Stomach (tissue), 9 donors: Measurements from ENCODE around the gene RTN3. TPM values are rescaled to one million over a fixed set of nuclear protein-coding genes. Genes with fewer than 3 reads are reported as not detected.
A peak's percentile ranks its signal among the peaks of the same experiment; 100 is the strongest.

Experiments used
- DNase-seq, 2 donors: peaks; one replicate each; pipeline versions ENCODE4 v3.0.0 to v3.0.0-alpha.2; 2013 to 2019
- H3K27ac ChIP-seq, 5 donors: fragments of 200-600 bp in 4 of 5; sonication (generic) in 4 of 5; one replicate each; pipeline ENCODE4 v1.5.1; 2013 to 2019; ENCODE audit warnings: mild to moderate bottlenecking in 1 of 5, moderate library complexity in 1 of 5
- H3K27me3 ChIP-seq, 3 donors: fragments of 200-600 bp; sonication (generic); one replicate each; pipeline ENCODE4 v1.5.1; 2017 to 2019; ENCODE audit warnings: mixed run types in 1 of 3
- H3K36me3 ChIP-seq, 4 donors: fragments of 200-600 bp; sonication (generic); 1 replicate in 3 of 4; 2 replicates in 1 of 4; pipeline ENCODE4 v1.5.1; 2016 to 2019
- H3K4me1 ChIP-seq, 4 donors: fragments of 200-600 bp; sonication (generic); one replicate each; pipeline ENCODE4 v1.5.1; 2016 to 2019
- H3K4me3 ChIP-seq, 4 donors: fragments of 200-600 bp; sonication (generic) in 3 of 4; one replicate each; pipeline ENCODE4 v1.5.1; 2016 to 2019; ENCODE audit warnings: mild to moderate bottlenecking in 1 of 4
- H3K9me3 ChIP-seq, 4 donors: fragments of 200-600 bp; sonication (generic); one replicate each; pipeline ENCODE4 v1.5.1; 2016 to 2019
- EP300 ChIP-seq: sonication (generic); formaldehyde crosslinking; IDR thresholded peaks from one replicate; pipeline ENCODE4 v1.6.1; 2017; ENCODE audit warnings: antibody characterized with exemption
- POLR2A ChIP-seq, 4 donors: fragments of 450-650 bp; IDR thresholded peaks; one replicate each; pipeline ENCODE4 v1.6.1; 2016; ENCODE audit warnings: antibody characterized with exemption in 4 of 4, control low read depth in 2 of 4, mild to moderate bottlenecking in 1 of 4, moderate library complexity in 1 of 4
- POLR2AphosphoS5 ChIP-seq, 3 donors: sonication (generic); formaldehyde crosslinking; IDR thresholded peaks; one replicate each; pipeline ENCODE4 v1.6.1; 2016; ENCODE audit warnings: antibody characterized with exemption in 3 of 3
- WGBS, 5 donors: extraction: QIAGEN DNeasy Blood & Tissue Kit in 3 of 5; methylation state at CpG; one replicate each; pipeline versions ENCODE4 v1.1.5 to v1.1.7; 2013 to 2018; 5-methylcytosine and 5-hydroxymethylcytosine counted together
- intact Hi-C: fragments of 100-400 bp; cut with DNase I; formaldehyde crosslinking; loops from one replicate; pipeline ENCODE4 v1.15.1; 2023; ENCODE audit warnings: low total_unique reads
- polyA plus RNA-seq, 3 donors: library from polyadenylated mRNA; stranded (reverse); fragments of 200-250 nt; gene quantifications; one replicate each; pipeline ENCODE4 v1.2.3, GENCODE V29; 2013
- total RNA-seq, 5 donors: library from RNA; depleted of rRNA; stranded (reverse); fragments of >200 nt; gene quantifications; one replicate each; pipeline versions ENCODE4 v1.1.0 to v1.2.3, GENCODE V29; 2014 to 2016
- TF ChIP-seq, protein P1 (sequence below), 7 experiments: fragments of 450-650 bp in 4 of 7; fragments of 200-600 bp in 3 of 7; sonication (generic) in 3 of 7; IDR thresholded peaks; one replicate each; pipeline ENCODE4 v1.5.1; 2016 to 2019; ENCODE audit warnings: antibody characterized with exemption in 7 of 7, control low read depth in 2 of 7, mild to moderate bottlenecking in 1 of 7
- donor health status: healthy with polysubstance abuse.
- donor health status: Bipolar disorder and iron deficiency.
- donor health status: healthy.

The RTN3 gene
- total and polyA plus RNA-seq, 8 donors = 22.2 to 83.8 (median 30.3) TPM

DNA sequence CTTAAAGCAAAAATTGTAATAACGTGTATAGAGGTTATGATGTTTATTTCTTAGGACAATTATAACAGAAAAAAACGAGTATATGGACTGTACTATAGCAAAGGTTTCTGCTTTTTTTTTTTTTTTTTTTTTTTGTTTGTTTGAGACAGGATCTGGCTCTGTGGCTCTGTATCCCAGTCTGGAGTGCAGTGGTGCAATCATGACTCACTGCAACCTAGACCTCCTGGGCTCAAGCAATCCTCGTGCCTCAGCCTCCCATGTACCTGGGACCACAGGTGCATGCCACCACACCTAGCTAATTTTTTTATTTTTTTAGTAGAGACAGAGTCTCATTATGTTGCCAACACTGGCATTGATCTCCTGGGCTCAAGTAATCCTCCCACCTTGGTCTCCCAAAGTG, 48.0 kb downstream of the RTN3 start:
- intact Hi-C loops = no loop called here
- Histone ChIP-seq H3K4me3 (no peak overlapping the region), H3K27ac (no peak overlapping the region), H3K4me1 (no peaks in the 10 kb centered on the region), H3K27me3 (no peaks in the 10 kb centered on the region), H3K9me3 (no peaks in the 10 kb centered on the region), H3K36me3 (no peaks in the 10 kb centered on the region)
- DNase-seq = no peak
- WGBS, 5 donors = 76 to 93% (median 85%) methylated on average over 3 of the region's 3 CpGs
- TF ChIP-seq, protein P1, sequence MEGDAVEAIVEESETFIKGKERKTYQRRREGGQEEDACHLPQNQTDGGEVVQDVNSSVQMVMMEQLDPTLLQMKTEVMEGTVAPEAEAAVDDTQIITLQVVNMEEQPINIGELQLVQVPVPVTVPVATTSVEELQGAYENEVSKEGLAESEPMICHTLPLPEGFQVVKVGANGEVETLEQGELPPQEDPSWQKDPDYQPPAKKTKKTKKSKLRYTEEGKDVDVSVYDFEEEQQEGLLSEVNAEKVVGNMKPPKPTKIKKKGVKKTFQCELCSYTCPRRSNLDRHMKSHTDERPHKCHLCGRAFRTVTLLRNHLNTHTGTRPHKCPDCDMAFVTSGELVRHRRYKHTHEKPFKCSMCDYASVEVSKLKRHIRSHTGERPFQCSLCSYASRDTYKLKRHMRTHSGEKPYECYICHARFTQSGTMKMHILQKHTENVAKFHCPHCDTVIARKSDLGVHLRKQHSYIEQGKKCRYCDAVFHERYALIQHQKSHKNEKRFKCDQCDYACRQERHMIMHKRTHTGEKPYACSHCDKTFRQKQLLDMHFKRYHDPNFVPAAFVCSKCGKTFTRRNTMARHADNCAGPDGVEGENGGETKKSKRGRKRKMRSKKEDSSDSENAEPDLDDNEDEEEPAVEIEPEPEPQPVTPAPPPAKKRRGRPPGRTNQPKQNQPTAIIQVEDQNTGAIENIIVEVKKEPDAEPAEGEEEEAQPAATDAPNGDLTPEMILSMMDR (IDR thresholded peaks at IDR 0.05) = no peak
- no peak for TF ChIP-seq EP300
- no peak for TF ChIP-seq POLR2A (IDR thresholded peaks at IDR 0.05)
- TF ChIP-seq POLR2AphosphoS5 (IDR thresholded peaks at IDR 0.05) = no peak

DNA sequence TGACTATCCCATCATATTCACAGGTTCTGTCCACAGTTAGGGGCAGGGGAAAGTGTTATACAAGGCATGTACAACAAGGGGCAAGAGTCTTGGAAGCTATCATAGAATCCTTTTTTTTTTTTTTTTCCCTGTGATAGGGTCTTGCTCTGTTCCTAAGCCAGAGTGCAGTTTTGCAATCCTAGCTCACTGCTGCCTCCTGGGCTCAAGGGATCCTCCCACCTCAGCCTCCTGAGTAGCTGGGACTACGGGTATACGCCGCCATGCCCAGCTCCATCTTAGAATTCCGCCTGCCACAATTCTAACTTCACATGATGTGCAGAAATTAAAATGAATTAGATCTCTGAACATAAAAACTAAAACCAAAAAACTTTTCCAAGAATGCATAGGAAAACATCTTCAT, 55.6 kb downstream of the RTN3 start:
- intact Hi-C loops = loop anchor here (10.0 kb wide), 1 partner anchor 52 kb away; the partner anchor contains the start of gene RTN3
- whole genome bisulfite sequencing, 5 donors = 95 to 99% (median 97%) methylated on average over 4 of the region's 4 CpGs
- DNase-seq = no peak

DNA sequence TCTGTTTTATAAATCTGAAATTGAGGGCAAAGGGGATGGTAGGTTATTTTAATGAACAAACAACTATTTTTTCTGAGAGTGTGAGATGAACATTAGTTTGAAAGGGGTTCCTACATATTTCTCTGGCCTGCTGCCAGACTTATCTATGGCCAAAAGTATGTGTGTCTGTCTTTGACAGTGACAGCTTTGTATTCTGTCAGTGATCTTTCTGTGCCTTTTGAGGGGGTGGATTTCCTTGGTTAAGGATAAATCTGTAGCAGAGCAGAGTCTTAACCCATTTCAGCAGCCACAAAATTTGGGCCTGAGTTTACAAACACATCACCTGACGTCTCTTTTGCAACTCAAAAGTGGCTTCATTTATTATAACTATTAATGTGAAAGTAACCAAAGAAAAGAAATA, 56.4 kb downstream of the RTN3 start:
- no peak overlapping the region for H3K4me3 ChIP-seq
- 47 to 88% (median 76%) methylated on average over 1 of the region's 1 CpG for WGBS, 5 donors
- intact Hi-C loops = loop anchor here (10.0 kb wide), 1 partner anchor 53 kb away; the partner anchor contains the start of gene RTN3
- H3K27ac ChIP-seq = no peak overlapping the region
- H3K27me3 ChIP-seq = no peaks in the 10 kb centered on the region
- TF ChIP-seq, protein P1 (IDR thresholded peaks at IDR 0.05) = no peak
- TF ChIP-seq POLR2AphosphoS5 (IDR thresholded peaks at IDR 0.05) (no peak), EP300 (no peak), POLR2A (IDR thresholded peaks at IDR 0.05) (no peak)
- H3K4me1 ChIP-seq = peaks cover 0 to 8% (median 4%) of the 10 kb centered on the region in 4 donors
- H3K36me3 ChIP-seq = no peaks in the 10 kb centered on the region
- DNase-seq = no peak
- no peaks in the 10 kb centered on the region for H3K9me3 ChIP-seq

More for the DNA sequence above, 55.6 kb downstream of the RTN3 start:
- TF ChIP-seq POLR2AphosphoS5 (IDR thresholded peaks at IDR 0.05) (no peak), EP300 (no peak), POLR2A (IDR thresholded peaks at IDR 0.05) (no peak)
- TF ChIP-seq, protein P1 (IDR thresholded peaks at IDR 0.05) = no peak
- Histone ChIP-seq H3K4me1 (peaks cover 0 to 8% (median 4%) of the 10 kb centered on the region in 4 donors), H3K27ac (no peak overlapping the region), H3K4me3 (no peak overlapping the region), H3K27me3 (no peaks in the 10 kb centered on the region), H3K36me3 (no peaks in the 10 kb centered on the region), H3K9me3 (no peaks in the 10 kb centered on the region)

DNA sequence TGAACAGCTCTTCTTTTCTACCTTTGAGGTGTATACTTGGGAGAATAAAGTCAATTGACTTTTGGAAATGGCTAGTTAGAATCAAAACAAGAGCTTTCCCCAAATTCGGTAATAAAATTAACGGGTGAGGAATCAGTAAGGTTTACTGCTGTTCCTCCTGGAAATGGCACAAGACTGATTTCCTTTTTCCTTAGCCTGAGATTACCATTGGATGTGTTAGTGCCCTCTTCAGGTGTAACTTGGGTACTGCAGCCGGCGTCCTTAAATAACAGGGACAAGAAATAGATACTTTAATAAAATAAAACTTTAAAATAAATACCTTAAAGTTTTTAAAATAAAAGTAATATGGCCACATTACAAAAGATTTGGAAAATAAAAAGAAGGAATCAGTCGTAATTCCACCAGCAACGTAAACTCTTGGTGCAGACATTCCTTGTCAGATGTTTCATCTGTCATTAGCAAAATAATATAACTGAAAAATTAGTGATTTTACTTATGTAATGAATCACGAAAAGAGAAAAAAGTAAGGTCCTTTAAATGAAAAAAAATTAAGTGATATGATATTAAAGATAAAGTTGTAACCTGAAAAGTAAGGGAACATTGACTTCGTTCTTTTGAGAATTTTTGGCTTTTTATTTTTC, 57.5 kb downstream of the RTN3 start:
- intact Hi-C loops = loop anchor here (10.0 kb wide), 1 partner anchor 54 kb away; the partner anchor contains the start of gene RTN3
- peak; percentile 82 to 87 for DNase-seq
- no peaks in the 10 kb centered on the region for H3K9me3 ChIP-seq
- 18 to 23% (median 22%) methylated on average over 8 of the region's 8 CpGs for WGBS, 5 donors
- peaks cover 0 to 8% (median 4%) of the 10 kb centered on the region in 4 donors for H3K4me1 ChIP-seq
- H3K27me3 ChIP-seq = no peaks in the 10 kb centered on the region
- H3K4me3 ChIP-seq = no peak overlapping the region
- H3K36me3 ChIP-seq = no peaks in the 10 kb centered on the region
- peak in 1 of 3 donors; percentile 31 for TF ChIP-seq POLR2AphosphoS5 (IDR thresholded peaks at IDR 0.05)
- TF ChIP-seq, protein P1 (IDR thresholded peaks at IDR 0.05) = peak in 6 of 7 experiments; percentile 11 to 99 (median 90)
- TF ChIP-seq POLR2A (IDR thresholded peaks at IDR 0.05) = no peak
- TF ChIP-seq EP300 = no peak
- H3K27ac ChIP-seq = peak overlapping the region in 1 of 5 donors; percentile 5
